ENCODE results near the gene PIM3.

- TF ChIP-seq TAF1 (conservative IDR thresholded peaks at IDR 0.05) = no peak
- TF ChIP-seq, protein P1, sequence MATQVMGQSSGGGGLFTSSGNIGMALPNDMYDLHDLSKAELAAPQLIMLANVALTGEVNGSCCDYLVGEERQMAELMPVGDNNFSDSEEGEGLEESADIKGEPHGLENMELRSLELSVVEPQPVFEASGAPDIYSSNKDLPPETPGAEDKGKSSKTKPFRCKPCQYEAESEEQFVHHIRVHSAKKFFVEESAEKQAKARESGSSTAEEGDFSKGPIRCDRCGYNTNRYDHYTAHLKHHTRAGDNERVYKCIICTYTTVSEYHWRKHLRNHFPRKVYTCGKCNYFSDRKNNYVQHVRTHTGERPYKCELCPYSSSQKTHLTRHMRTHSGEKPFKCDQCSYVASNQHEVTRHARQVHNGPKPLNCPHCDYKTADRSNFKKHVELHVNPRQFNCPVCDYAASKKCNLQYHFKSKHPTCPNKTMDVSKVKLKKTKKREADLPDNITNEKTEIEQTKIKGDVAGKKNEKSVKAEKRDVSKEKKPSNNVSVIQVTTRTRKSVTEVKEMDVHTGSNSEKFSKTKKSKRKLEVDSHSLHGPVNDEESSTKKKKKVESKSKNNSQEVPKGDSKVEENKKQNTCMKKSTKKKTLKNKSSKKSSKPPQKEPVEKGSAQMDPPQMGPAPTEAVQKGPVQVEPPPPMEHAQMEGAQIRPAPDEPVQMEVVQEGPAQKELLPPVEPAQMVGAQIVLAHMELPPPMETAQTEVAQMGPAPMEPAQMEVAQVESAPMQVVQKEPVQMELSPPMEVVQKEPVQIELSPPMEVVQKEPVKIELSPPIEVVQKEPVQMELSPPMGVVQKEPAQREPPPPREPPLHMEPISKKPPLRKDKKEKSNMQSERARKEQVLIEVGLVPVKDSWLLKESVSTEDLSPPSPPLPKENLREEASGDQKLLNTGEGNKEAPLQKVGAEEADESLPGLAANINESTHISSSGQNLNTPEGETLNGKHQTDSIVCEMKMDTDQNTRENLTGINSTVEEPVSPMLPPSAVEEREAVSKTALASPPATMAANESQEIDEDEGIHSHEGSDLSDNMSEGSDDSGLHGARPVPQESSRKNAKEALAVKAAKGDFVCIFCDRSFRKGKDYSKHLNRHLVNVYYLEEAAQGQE (IDR thresholded peaks at IDR 0.05) = no peak
- TF ChIP-seq, protein P2, sequence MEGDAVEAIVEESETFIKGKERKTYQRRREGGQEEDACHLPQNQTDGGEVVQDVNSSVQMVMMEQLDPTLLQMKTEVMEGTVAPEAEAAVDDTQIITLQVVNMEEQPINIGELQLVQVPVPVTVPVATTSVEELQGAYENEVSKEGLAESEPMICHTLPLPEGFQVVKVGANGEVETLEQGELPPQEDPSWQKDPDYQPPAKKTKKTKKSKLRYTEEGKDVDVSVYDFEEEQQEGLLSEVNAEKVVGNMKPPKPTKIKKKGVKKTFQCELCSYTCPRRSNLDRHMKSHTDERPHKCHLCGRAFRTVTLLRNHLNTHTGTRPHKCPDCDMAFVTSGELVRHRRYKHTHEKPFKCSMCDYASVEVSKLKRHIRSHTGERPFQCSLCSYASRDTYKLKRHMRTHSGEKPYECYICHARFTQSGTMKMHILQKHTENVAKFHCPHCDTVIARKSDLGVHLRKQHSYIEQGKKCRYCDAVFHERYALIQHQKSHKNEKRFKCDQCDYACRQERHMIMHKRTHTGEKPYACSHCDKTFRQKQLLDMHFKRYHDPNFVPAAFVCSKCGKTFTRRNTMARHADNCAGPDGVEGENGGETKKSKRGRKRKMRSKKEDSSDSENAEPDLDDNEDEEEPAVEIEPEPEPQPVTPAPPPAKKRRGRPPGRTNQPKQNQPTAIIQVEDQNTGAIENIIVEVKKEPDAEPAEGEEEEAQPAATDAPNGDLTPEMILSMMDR (IDR thresholded peaks at IDR 0.05; ENCODE audit: low read depth, low read length, missing input control) = no peak
- no peak for TF ChIP-seq RAD21 (IDR thresholded peaks at IDR 0.05)
- TF ChIP-seq JUND (IDR thresholded peaks at IDR 0.05) = no peak
- TF ChIP-seq FOXA1 (IDR thresholded peaks at IDR 0.05) = no peak
- no peak for TF ChIP-seq NR2F2 (IDR thresholded peaks at IDR 0.05)
- TF ChIP-seq GABPA (IDR thresholded peaks at IDR 0.05 in 1 of 2, conservative IDR thresholded peaks at IDR 0.05 in 1 of 2) = no peak
Measured at GRCh38 chr22:49998718-49999062, 38.1 kb downstream of the PIM3 start.
